Keratinocyte (primary cell): ENCODE measurements around the gene TUT7. TPM values are rescaled to one million over a fixed set of nuclear protein-coding genes. Genes with fewer than 3 reads are reported as not detected.

Source experiments
- DNase-seq: peaks from one replicate; pipeline ENCODE4 v3.0.0-alpha.2; 2011; ENCODE audit warnings: low read depth, missing footprints, low spot score
- FAIRE-seq: peaks from 2 replicates; lab custom pipeline; 2011; peaks lifted over from hg19 to GRCh38; lab: Jason Lieb, UNC
- H2AFZ ChIP-seq: 2 replicates; pipeline ENCODE4 v1.6.0; 2012; ENCODE audit warnings: low read length, control low read depth, inconsistent platforms; ENCODE audit not compliant: control insufficient read depth
- H3K27ac ChIP-seq: 2 replicates; pipeline ENCODE4 v1.5.1; 2011; ENCODE audit warnings: low read length; ENCODE audit not compliant: control insufficient read depth, insufficient read depth
- H3K27me3 ChIP-seq: 3 replicates; pipeline ENCODE4 v1.6.0; 2011; ENCODE audit warnings: low read length; ENCODE audit not compliant: control insufficient read depth, insufficient read depth; ENCODE audit errors: extremely low read depth
- H3K36me3 ChIP-seq, 2 experiments: 2 replicates in 1 of 2; 3 replicates in 1 of 2; pipeline ENCODE4 v1.5.1; 2011; ENCODE audit warnings: low read length in 2 of 2, mild to moderate bottlenecking in 1 of 2; ENCODE audit not compliant: control insufficient read depth in 2 of 2, insufficient read depth in 2 of 2; ENCODE audit errors: extremely low read depth in 1 of 2
- H3K4me1 ChIP-seq: 3 replicates; pipeline ENCODE4 v1.5.1; 2011; ENCODE audit warnings: low read length; ENCODE audit not compliant: control insufficient read depth, insufficient read depth; ENCODE audit errors: extremely low read depth
- H3K4me2 ChIP-seq: 3 replicates; pipeline ENCODE4 v1.6.0; 2011; ENCODE audit warnings: low read depth, low read length; ENCODE audit not compliant: control insufficient read depth, insufficient read depth; ENCODE audit errors: extremely low read depth
- H3K4me3 ChIP-seq, 3 experiments: fragments of 200-600 bp in 1 of 3; sonication (generic) in 1 of 3; 2 replicates in 2 of 3; 3 replicates in 1 of 3; pipeline ENCODE4 v1.5.1; 2011 to 2016; ENCODE audit warnings: low read length in 3 of 3, mild to moderate bottlenecking in 3 of 3, control low read depth in 2 of 3, inconsistent platforms in 1 of 3, low read depth in 1 of 3, mixed read lengths in 1 of 3, mixed run types in 1 of 3, moderate library complexity in 1 of 3; ENCODE audit not compliant: control insufficient read depth in 2 of 3, insufficient read depth in 2 of 3; ENCODE audit errors: extremely low read depth in 1 of 3
- H3K79me2 ChIP-seq: 2 replicates; pipeline ENCODE4 v1.6.0; 2012; ENCODE audit warnings: low read length; ENCODE audit not compliant: control insufficient read depth, insufficient read depth
- H3K9ac ChIP-seq: 3 replicates; pipeline ENCODE4 v1.6.0; 2011; ENCODE audit warnings: low read length; ENCODE audit not compliant: control insufficient read depth, insufficient read depth; ENCODE audit errors: extremely low read depth
- H3K9me1 ChIP-seq: 3 replicates; pipeline ENCODE4 v1.6.0; 2011; ENCODE audit warnings: low read length; ENCODE audit not compliant: control insufficient read depth, insufficient read depth; ENCODE audit errors: extremely low read depth
- H3K9me3 ChIP-seq: 2 replicates; pipeline ENCODE4 v1.5.1; 2012; ENCODE audit warnings: low read depth, low read length; ENCODE audit not compliant: control insufficient read depth
- H4K20me1 ChIP-seq: 3 replicates; pipeline ENCODE4 v1.6.0; 2011; ENCODE audit warnings: low read length; ENCODE audit not compliant: control insufficient read depth, insufficient read depth; ENCODE audit errors: extremely low read depth
- CTCF ChIP-seq, 3 experiments: IDR thresholded peaks in 1 of 3; conservative IDR thresholded peaks in 1 of 3; optimal IDR thresholded peaks in 1 of 3; 2 replicates in 2 of 3; 3 replicates in 1 of 3; pipeline versions ENCODE3 to v1.5.1; 2011; ENCODE audit warnings: low read length in 3 of 3, mild to moderate bottlenecking in 3 of 3, moderate library complexity in 2 of 3, control low read depth in 1 of 3, inconsistent platforms in 1 of 3; ENCODE audit not compliant: insufficient read depth in 2 of 3; ENCODE audit errors: extremely low read depth in 1 of 3
- EZH2 ChIP-seq: IDR thresholded peaks from one replicate; pipeline ENCODE4 v1.6.1; 2012; ENCODE audit warnings: inconsistent platforms, mild to moderate bottlenecking, low read length, moderate library complexity
- dilution Hi-C: fragments of 300-500 bp; cut with MboI; formaldehyde crosslinking; loops from one replicate; pipeline ENCODE4 v1.7.0; 2020; ENCODE audit warnings: low sequenced_read_pairs; ENCODE audit not compliant: extremely low pct_ligation_motif_present
- polyA plus RNA-seq, 5 experiments: library from polyadenylated mRNA; depleted of rRNA in 3 of 5; stranded (reverse) in 3 of 5; stranded (forward) in 1 of 5; unstranded in 1 of 5; fragments of >200 nt; gene quantifications; 1 replicate in 1 of 5; 2 replicates in 3 of 5; 3 replicates in 1 of 5; pipeline versions ENCODE4 v1.2.1 to v1.2.3, GENCODE V29; 2011 to 2012; ENCODE audit warnings: missing spikeins in 2 of 5, low read depth in 1 of 5, low replicate concordance in 1 of 5

The TUT7 gene
- polyA plus RNA-seq, 1 donor (not counting 4 experiments of a cell fraction or from before 2014, with no cell fraction given) = 34.0 TPM

GRCh38 chr9:86274821-86275643 lies 79.2 kb downstream of the TUT7 start:
- FAIRE-seq = no peak
- H3K4me2 ChIP-seq = no peak overlapping the region

DNA sequence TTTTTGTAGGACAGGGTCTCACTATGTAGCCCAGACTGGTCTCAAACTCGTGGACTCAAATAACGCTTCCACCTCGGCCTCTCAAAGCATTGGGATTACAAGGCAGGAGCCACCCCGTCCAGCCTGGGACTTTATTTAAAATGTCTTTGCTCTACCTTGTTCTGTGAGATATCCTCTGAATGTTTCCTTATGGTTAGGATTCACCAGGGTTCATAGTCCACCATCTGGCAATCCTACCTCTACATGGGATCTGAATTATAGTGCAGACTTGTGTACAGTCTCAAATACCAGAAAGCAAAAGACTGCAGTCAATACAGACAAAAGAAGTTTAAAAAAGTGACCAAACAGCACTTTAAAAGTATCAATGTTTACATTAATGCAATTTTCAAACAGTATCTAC lies 82.0 kb downstream of the TUT7 start:
- Histone ChIP-seq H3K9me3 (no peaks in the 10 kb centered on the region), H3K36me3 (peaks cover 5 to 6% of the 10 kb centered on the region in 2 experiments), H3K9ac (no peak overlapping the region), H4K20me1 (no peaks in the 10 kb centered on the region), H3K4me3 (no peak overlapping the region), H3K4me2 (no peak overlapping the region), H2AFZ (no peak overlapping the region), H3K27ac (no peak overlapping the region), H3K4me1 (no peaks in the 10 kb centered on the region), H3K9me1 (no peaks in the 10 kb centered on the region), H3K79me2 (peaks cover 12% of the 10 kb centered on the region), H3K27me3 (no peaks in the 10 kb centered on the region)
- no peak for FAIRE-seq
- dilution Hi-C loops = no loop called here
- TF ChIP-seq EZH2 (no peak), CTCF (optimal IDR thresholded peaks at IDR 0.05 in 1 of 3, IDR thresholded peaks at IDR 0.05 in 1 of 3, conservative IDR thresholded peaks at IDR 0.05 in 1 of 3; ENCODE audit: extremely low read depth in 1 of 3, insufficient read depth in 2 of 3, low read length in 3 of 3) (no peak)
- no peak for DNase-seq

More at GRCh38 chr9:86274821-86275643, 79.2 kb downstream of the TUT7 start:
- dilution Hi-C loops = no loop called here
- H3K4me3 ChIP-seq = no peak overlapping the region
- no peak overlapping the region for H2AFZ ChIP-seq
- DNase-seq = no peak
- peaks cover 7 to 11% of the 10 kb centered on the region in 2 experiments for H3K36me3 ChIP-seq
- no peaks in the 10 kb centered on the region for H3K4me1 ChIP-seq
- peaks cover 25% of the 10 kb centered on the region for H3K79me2 ChIP-seq
- H3K9me3 ChIP-seq = no peaks in the 10 kb centered on the region
- no peaks in the 10 kb centered on the region for H3K27me3 ChIP-seq
- H3K9ac ChIP-seq = no peak overlapping the region
- TF ChIP-seq CTCF (optimal IDR thresholded peaks at IDR 0.05 in 1 of 3, IDR thresholded peaks at IDR 0.05 in 1 of 3, conservative IDR thresholded peaks at IDR 0.05 in 1 of 3; ENCODE audit: extremely low read depth in 1 of 3, insufficient read depth in 2 of 3, low read length in 3 of 3) = no peak
- TF ChIP-seq EZH2 = no peak
- peaks cover 3% of the 10 kb centered on the region for H3K9me1 ChIP-seq
- H3K27ac ChIP-seq = no peak overlapping the region
- H4K20me1 ChIP-seq = no peaks in the 10 kb centered on the region
